ENCODE measurements around the gene NEB. TPM values are rescaled to one million over a fixed set of nuclear protein-coding genes. Genes with fewer than 3 reads are reported as not detected.

NEB gene
- polyA plus RNA-seq, 3 donors: 2.7 TPM; not detected in 2

- whole genome bisulfite sequencing (ENCODE audit: insufficient coverage): 90% methylated on average over 2 of the region's 4 CpGs
- Mint-ChIP-seq H3K4me1 (no peaks in the 10 kb centered on the region), H3K9me3 (no peaks in the 10 kb centered on the region), H3K4me3 (no peak overlapping the region), H3K36me3 (no peaks in the 10 kb centered on the region), H3K27me3 (ENCODE audit: low read depth in 3 of 3) (peaks cover 0 to 2% (median 0%) of the 10 kb centered on the region in 3 donors), H3K27ac (no peak overlapping the region)
- no peaks in the 10 kb centered on the region for H3K9me3 ChIP-seq (replicated peaks in 1 of 2; ENCODE audit: control insufficient read depth in 1 of 2, insufficient read depth in 1 of 2, low read length in 2 of 2)
- H3K4me1 ChIP-seq (ENCODE audit: control insufficient read depth in 1 of 2, insufficient read depth in 2 of 2, low read length in 2 of 2): no peaks in the 10 kb centered on the region
- H3K36me3 ChIP-seq (replicated peaks in 1 of 2; ENCODE audit: control insufficient read depth in 1 of 2, insufficient read depth in 2 of 2, low read length in 2 of 2): no peaks in the 10 kb centered on the region
- no peak overlapping the region for H2AFZ ChIP-seq (ENCODE audit: insufficient read depth, low read depth, low read length, poor library complexity, severe bottlenecking)
- DNase-seq: no peak
- H4K20me1 ChIP-seq (ENCODE audit: insufficient read depth, low read length): no peaks in the 10 kb centered on the region
- intact Hi-C loops (cut with micrococcal nuclease): no loop called here
- H3K4me2 ChIP-seq (replicated peaks; ENCODE audit: extremely low read depth, low read length, poor library complexity, severe bottlenecking): no peak overlapping the region
- TF ChIP-seq, protein P1, sequence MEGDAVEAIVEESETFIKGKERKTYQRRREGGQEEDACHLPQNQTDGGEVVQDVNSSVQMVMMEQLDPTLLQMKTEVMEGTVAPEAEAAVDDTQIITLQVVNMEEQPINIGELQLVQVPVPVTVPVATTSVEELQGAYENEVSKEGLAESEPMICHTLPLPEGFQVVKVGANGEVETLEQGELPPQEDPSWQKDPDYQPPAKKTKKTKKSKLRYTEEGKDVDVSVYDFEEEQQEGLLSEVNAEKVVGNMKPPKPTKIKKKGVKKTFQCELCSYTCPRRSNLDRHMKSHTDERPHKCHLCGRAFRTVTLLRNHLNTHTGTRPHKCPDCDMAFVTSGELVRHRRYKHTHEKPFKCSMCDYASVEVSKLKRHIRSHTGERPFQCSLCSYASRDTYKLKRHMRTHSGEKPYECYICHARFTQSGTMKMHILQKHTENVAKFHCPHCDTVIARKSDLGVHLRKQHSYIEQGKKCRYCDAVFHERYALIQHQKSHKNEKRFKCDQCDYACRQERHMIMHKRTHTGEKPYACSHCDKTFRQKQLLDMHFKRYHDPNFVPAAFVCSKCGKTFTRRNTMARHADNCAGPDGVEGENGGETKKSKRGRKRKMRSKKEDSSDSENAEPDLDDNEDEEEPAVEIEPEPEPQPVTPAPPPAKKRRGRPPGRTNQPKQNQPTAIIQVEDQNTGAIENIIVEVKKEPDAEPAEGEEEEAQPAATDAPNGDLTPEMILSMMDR (IDR thresholded peaks at IDR 0.05): no peak
- H3K27ac ChIP-seq (ENCODE audit: low read depth in 1 of 2, low read length in 2 of 2): no peak overlapping the region
- no peak overlapping the region for H3K9ac ChIP-seq (ENCODE audit: insufficient read depth, low read length, poor library complexity, severe bottlenecking)
- no peak overlapping the region for H3K4me3 ChIP-seq (replicated peaks in 1 of 3; ENCODE audit: low read depth in 2 of 3, low read length in 3 of 3)
- H3K79me2 ChIP-seq (ENCODE audit: insufficient read depth, low read length): no peaks in the 10 kb centered on the region
- H3K27me3 ChIP-seq (ENCODE audit: control insufficient read depth in 2 of 2, insufficient read depth in 2 of 2, low read length in 2 of 2): no peaks in the 10 kb centered on the region
Measured at GRCh38 chr2:151682459-151683003, 51.7 kb downstream of the NEB start.

- peaks cover 0 to 5% (median 0%) of the 10 kb centered on the region in 3 donors for H3K27me3 Mint-ChIP-seq (ENCODE audit: low read depth in 3 of 3)
- no peaks in the 10 kb centered on the region for H3K9me3 ChIP-seq (replicated peaks in 1 of 2; ENCODE audit: control insufficient read depth in 1 of 2, insufficient read depth in 1 of 2, low read length in 2 of 2)
- TF ChIP-seq, protein P1 (IDR thresholded peaks at IDR 0.05): no peak
Measured at GRCh38 chr2:151681051-151681450, 53.2 kb downstream of the NEB start.

More at GRCh38 chr2:151681051-151681450, 53.2 kb downstream of the NEB start:
- no peaks in the 10 kb centered on the region for H3K36me3 ChIP-seq (replicated peaks in 1 of 2; ENCODE audit: control insufficient read depth in 1 of 2, insufficient read depth in 2 of 2, low read length in 2 of 2)
- peak overlapping the region in 1 of 7 donors; percentile 40 for H3K27ac Mint-ChIP-seq
- H3K9ac ChIP-seq (ENCODE audit: insufficient read depth, low read length, poor library complexity, severe bottlenecking): no peak overlapping the region
- no peak overlapping the region for H3K4me3 Mint-ChIP-seq
- no peaks in the 10 kb centered on the region for H3K4me1 ChIP-seq (ENCODE audit: control insufficient read depth in 1 of 2, insufficient read depth in 2 of 2, low read length in 2 of 2)
- no peak overlapping the region for H2AFZ ChIP-seq (ENCODE audit: insufficient read depth, low read depth, low read length, poor library complexity, severe bottlenecking)
- no peak overlapping the region for H3K4me2 ChIP-seq (replicated peaks; ENCODE audit: extremely low read depth, low read length, poor library complexity, severe bottlenecking)
- H3K27me3 ChIP-seq (ENCODE audit: control insufficient read depth in 2 of 2, insufficient read depth in 2 of 2, low read length in 2 of 2): no peaks in the 10 kb centered on the region
- no peak overlapping the region for H3K27ac ChIP-seq (ENCODE audit: low read depth in 1 of 2, low read length in 2 of 2)
- DNase-seq: peak; percentile 2 to 23 (median 8)
- intact Hi-C loops (cut with micrococcal nuclease): no loop called here
- H3K4me3 ChIP-seq (replicated peaks in 1 of 3; ENCODE audit: low read depth in 2 of 3, low read length in 3 of 3): no peak overlapping the region
- H3K9me3 Mint-ChIP-seq: no peaks in the 10 kb centered on the region
- no peaks in the 10 kb centered on the region for H3K79me2 ChIP-seq (ENCODE audit: insufficient read depth, low read length)
- H4K20me1 ChIP-seq (ENCODE audit: insufficient read depth, low read length): no peaks in the 10 kb centered on the region
- H3K4me1 Mint-ChIP-seq: no peaks in the 10 kb centered on the region
- H3K36me3 Mint-ChIP-seq: no peaks in the 10 kb centered on the region
- WGBS (ENCODE audit: insufficient coverage): 30% methylated on average over 2 of the region's 3 CpGs
